Mucosa of descending colon (tissue), 3 donors: ENCODE data around the gene RING1. TPM values are rescaled to one million over a fixed set of nuclear protein-coding genes. Genes with fewer than 3 reads are reported as not detected.

Experiments
- ATAC-seq: fragments of 200-7000 bp; cut with Tn5 transposase; one replicate; pipeline ENCODE4 v1.9.1; 2020; ENCODE audit warnings: mild to moderate bottlenecking, moderate library complexity
- DNase-seq, 3 donors: peaks; one replicate each; pipeline ENCODE4 v3.0.0-alpha.2; 2020
- H3K36me3 ChIP-seq: fragments of 200-600 bp; one replicate; pipeline ENCODE4 v1.8.0; 2021; ENCODE audit warnings: low read depth, mild to moderate bottlenecking
- H3K4me1 ChIP-seq: fragments of 200-600 bp; one replicate; pipeline ENCODE4 v1.8.0; 2021; ENCODE audit warnings: low read depth, mild to moderate bottlenecking
- H3K4me3 ChIP-seq: fragments of 200-600 bp; one replicate; pipeline ENCODE4 v1.8.0; 2021; ENCODE audit warnings: mild to moderate bottlenecking
- H3K9me3 ChIP-seq: fragments of 200-600 bp; one replicate; pipeline ENCODE4 v1.8.0; 2021; ENCODE audit warnings: mild to moderate bottlenecking
- intact Hi-C, 2 donors: fragments of 100-400 bp; cut with DNase I in 1 of 2; cut with micrococcal nuclease in 1 of 2; formaldehyde crosslinking; loops; one replicate each; pipeline versions ENCODE4 v1.11.0 to v1.11.1; 2022; cut with DNase I, micrococcal nuclease
- total RNA-seq, 3 donors: library from RNA; stranded (reverse); fragmentation: NEBNext Ultra II Directional in 2 of 3; extraction: Animal tissue kit (Norgen Biotek cat#: 25700) in 2 of 3; gene quantifications; one replicate each; pipeline versions ENCODE4 v1.2.1 to v1.2.4, GENCODE V29; 2021 to 2023
- TF ChIP-seq, protein P1 (sequence below): fragments of 200-600 bp; IDR thresholded peaks from one replicate; pipeline ENCODE4 v1.8.0; 2022; ENCODE audit warnings: antibody characterized with exemption, mild to moderate bottlenecking
- donor health status: DM: no; HTN: no; CAD: no; lungs with moderate emphysema.
- donor health status: DM: no; HTN: no; CAD: no.
- donor health status: DM: no; HTN: yes; CAD: no.

RING1 gene
- total RNA-seq, 3 donors from 2014 or later, result 28.4 to 45.1 (median 30.3) TPM

DNA sequence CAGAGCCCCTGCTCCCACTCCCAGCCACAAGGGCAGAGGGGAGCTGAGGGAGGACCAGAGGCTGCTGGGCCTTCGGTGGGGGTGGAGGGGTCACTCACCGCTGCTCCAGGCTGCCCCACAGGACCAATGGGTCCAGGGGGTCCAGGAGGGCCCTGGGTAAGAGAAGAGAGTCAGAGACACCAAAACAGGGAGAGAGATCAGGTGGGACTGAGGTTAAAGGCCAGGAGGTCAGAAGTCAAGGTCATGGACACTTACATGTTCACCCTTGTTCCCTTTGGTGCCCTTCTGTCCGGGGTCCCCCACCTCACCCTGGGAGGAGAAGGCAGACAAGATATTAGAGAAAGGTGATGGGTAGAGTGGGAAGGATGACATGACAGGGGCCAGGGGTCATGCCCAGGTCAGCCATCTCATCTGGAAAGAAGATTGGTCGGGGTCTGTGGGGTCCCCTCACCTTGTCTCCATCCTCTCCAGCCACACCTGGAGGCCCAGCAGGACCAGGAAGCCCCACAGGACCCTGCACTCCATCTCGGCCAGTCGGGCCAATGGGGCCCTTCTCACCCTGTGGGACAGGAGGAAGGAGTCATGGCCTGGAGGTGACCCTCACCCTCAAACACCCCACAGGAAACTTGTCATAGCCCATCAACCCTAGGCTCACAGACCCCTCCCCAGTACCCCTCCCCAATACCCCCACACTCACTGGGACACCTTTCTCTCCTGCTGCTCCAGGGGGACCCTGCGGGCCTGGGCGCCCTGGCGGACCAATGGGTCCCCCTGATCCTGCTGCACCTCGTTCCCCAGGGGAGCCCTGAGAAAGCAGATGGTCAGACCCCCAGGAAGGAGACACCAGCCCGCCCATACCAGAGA lies 37.1 kb upstream of the RING1 start:
- ATAC-seq (no peak), DNase-seq (no peak)
- intact Hi-C loops, result no loop called here
- no peaks in the 10 kb centered on the region for H3K4me1 ChIP-seq
- no peaks in the 10 kb centered on the region for H3K36me3 ChIP-seq
- TF ChIP-seq, protein P1, sequence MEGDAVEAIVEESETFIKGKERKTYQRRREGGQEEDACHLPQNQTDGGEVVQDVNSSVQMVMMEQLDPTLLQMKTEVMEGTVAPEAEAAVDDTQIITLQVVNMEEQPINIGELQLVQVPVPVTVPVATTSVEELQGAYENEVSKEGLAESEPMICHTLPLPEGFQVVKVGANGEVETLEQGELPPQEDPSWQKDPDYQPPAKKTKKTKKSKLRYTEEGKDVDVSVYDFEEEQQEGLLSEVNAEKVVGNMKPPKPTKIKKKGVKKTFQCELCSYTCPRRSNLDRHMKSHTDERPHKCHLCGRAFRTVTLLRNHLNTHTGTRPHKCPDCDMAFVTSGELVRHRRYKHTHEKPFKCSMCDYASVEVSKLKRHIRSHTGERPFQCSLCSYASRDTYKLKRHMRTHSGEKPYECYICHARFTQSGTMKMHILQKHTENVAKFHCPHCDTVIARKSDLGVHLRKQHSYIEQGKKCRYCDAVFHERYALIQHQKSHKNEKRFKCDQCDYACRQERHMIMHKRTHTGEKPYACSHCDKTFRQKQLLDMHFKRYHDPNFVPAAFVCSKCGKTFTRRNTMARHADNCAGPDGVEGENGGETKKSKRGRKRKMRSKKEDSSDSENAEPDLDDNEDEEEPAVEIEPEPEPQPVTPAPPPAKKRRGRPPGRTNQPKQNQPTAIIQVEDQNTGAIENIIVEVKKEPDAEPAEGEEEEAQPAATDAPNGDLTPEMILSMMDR, result no peak
- no peak overlapping the region for H3K4me3 ChIP-seq
- H3K9me3 ChIP-seq, result no peaks in the 10 kb centered on the region

DNA sequence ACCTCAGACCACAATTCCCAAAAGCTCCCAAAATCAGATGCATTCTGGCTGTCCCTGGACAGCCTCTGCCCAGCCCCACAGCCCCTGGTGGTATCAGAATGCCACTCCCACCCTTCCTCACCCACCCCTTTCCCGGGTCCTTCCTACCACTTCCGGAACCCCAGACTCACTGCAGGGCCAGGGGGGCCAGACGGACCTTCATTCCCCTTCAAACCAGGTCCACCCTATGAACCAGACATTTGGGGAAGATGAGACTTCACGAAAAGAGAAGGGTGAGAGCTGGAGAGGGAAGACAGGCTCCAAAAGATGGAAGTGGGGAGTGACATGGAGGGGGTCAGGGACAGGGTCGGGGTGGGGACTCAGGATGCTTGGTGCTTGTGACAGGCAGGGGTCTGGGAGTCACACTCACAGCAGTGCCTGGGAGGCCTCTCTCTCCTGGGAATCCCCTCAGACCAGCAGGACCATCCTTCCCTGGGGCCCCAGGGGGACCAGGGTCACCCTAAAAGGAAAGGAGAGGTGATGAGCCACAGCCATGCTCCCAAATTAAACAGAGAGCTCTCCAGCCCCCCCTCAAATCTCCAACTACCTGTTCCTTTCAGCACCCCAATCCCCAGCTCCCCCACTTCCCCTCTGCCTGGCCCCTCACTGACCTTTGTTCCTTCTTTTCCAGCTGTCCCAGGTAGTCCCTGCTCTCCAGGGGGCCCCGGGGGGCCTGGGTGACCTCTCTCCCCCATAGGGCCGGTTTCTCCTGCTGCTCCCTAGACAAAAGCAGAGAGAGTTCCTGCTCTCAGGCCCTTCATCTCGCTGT lies 36.2 kb upstream of the RING1 start:
- Histone ChIP-seq H3K9me3 (no peaks in the 10 kb centered on the region), H3K36me3 (no peaks in the 10 kb centered on the region), H3K4me3 (no peak overlapping the region), H3K4me1 (no peaks in the 10 kb centered on the region)
- TF ChIP-seq, protein P1, result no peak
- no peak for ATAC-seq
- DNase-seq, result no peak
- intact Hi-C loops, result no loop called here

DNA sequence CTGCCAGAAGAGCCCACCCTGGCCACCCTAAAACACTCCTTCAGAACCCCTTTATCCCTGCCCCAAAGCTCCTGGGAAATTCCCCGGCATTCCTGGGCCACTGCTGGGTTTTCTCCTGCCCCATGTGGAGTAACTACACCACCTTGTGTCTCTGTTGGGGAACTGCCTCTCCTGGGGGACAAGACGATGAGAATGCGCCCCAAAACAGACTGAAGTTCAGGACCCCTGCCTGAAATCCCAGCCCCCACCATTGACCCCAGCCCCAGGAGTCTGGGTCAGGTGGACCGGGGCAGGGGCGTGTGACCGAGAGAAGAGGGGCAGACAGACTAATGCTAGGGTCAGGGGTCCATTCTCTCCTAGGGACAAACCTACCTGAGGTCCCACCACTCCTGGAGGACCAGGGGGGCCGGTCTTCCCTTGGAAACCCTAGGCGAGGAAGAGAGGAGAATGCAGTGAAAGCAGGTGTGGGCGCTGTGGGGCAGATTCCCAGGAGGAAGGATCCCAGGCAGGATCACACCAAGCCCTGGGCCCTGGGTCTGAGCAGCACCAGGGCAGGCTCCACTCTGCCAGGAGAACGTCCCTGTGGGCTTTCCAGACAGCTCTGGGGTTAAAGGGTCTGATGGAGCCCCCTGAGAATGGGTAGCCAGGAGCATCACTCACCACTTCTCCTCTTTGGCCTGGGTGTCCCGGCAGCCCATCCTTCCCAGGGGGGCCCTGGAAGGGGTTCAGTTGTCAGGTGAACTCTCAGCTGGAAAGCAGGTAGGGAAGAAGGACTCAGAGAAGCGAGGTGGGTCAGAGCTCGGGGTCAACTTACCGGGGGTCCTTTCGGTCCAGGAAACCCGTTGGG lies 35.4 kb upstream of the RING1 start:
- DNase-seq, result peak in 1 of 3 donors; percentile 40
- no peaks in the 10 kb centered on the region for H3K36me3 ChIP-seq
- intact Hi-C loops, result no loop called here
- no peaks in the 10 kb centered on the region for H3K9me3 ChIP-seq
- H3K4me3 ChIP-seq, result no peak overlapping the region
- TF ChIP-seq, protein P1, result peak; percentile 15
- H3K4me1 ChIP-seq, result no peaks in the 10 kb centered on the region
- peak; percentile 51 for ATAC-seq

DNA sequence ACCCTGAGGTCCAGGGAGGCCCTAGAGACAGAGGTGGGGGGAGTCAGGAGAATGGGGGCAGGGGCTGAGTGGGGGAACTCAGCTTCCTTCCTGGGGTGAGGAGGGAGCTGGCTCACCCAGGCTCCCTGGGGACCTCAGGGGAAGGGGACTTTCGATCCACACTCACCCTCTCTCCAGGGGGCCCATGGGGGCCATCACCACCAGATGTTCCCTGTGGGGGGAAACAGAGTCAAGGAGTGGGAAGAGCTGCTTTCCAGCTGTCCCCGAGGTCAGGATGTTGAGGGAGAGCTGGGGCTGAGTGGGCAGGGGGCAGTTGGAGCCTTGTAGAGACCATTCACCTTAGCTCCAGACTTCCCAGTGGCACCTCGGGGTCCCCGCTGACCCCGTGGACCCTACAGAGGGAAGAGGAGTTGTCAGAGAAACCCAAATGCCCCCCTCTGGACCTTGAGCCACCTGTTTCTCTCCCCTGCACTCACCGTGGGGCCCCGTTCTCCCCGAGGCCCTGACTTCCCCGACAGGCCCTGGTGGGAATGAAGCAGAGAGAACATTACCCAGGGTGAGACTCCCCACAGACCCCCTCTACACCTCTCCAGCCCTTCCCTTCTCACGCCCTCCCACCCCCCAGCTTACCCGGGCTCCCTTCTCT lies 34.6 kb upstream of the RING1 start:
- TF ChIP-seq, protein P1, result no peak
- no peaks in the 10 kb centered on the region for H3K9me3 ChIP-seq
- intact Hi-C loops, result no loop called here
- no peak overlapping the region for H3K4me3 ChIP-seq
- DNase-seq (no peak), ATAC-seq (no peak)
- no peaks in the 10 kb centered on the region for H3K36me3 ChIP-seq
- H3K4me1 ChIP-seq, result no peaks in the 10 kb centered on the region

DNA sequence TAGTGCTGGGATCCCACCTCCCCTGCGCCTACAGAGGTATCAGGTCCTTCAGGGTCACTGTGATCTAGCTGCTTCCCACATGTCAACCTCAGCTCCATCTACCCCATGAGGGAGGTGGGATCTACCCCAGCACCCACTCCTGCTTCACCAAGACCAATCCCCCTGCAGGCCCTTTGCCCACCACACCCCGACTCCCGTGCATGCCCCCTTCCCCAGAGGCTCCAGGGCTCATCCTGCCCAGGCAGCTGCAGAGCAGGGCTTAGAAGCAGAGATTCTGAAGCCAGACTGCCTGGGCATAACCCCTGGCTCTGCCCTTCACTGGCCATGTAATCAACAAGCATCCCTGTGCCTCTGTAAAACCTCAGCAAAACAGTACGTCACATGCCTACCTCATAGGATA lies 33.5 kb upstream of the RING1 start:
- H3K9me3 ChIP-seq, result no peaks in the 10 kb centered on the region
- H3K4me1 ChIP-seq, result no peaks in the 10 kb centered on the region
- DNase-seq, result no peak
- ATAC-seq, result no peak
- TF ChIP-seq, protein P1, result no peak
- no peaks in the 10 kb centered on the region for H3K36me3 ChIP-seq
- no peak overlapping the region for H3K4me3 ChIP-seq
- intact Hi-C loops, result no loop called here
